Fibroblast of lung (primary cell): ENCODE data around the gene SEMA6B.

ENCODE experiments used
- EZH2 ChIP-seq: IDR thresholded peaks from 2 replicates; pipeline ENCODE4 v1.5.1; 2012; ENCODE audit warnings: low read length, control low read depth, mild to moderate bottlenecking; ENCODE audit errors: missing control alignments
- TF ChIP-seq, protein P1 (sequence below), 2 donors: IDR thresholded peaks in 1 of 2; conservative IDR thresholded peaks in 1 of 2; 1 replicate in 1 of 2; 2 replicates in 1 of 2; pipeline ENCODE4 v1.5.1; 2011 to 2012; ENCODE audit warnings: low read length in 2 of 2, control low read depth in 1 of 2, inconsistent platforms in 1 of 2, low read depth in 1 of 2, mild to moderate bottlenecking in 1 of 2

DNA sequence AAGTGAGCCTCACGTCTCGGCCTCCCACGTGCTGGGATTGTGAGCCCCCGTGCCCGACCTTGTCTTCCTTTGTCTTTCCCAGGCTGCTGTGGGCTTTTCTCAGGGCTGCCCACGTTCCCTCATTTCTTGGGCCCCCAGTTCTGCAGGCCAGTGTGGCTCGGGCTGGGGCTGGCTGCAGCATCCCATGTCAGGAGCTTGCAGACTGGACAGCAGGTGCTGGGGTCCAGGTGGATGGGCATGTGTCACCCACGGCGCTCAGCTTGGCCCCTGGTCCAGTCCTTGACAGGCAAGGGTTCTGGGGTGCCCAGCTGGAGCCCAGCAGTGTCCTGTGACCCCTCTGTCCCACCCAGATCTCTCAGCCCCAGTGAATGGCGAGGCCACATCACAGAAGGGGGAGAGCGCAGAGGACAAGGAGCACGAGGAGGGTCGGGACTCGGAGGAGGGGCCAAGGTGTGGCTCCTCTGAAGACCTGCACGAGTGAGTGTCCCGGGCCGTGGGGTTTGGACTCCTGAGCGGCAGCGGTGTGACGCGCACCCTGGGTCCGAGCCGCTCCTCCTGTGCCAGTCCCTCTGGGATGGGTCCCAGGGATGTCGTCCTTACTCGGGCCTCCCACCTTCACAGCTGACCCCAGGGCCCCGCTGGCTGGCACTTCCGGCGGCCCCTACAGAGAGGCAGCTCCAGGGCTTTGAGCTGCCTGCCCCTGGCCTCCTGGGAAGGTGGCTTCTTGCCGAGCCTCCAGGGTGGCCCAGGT is 58.5 kb downstream of the SEMA6B start:
- TF ChIP-seq, protein P1, sequence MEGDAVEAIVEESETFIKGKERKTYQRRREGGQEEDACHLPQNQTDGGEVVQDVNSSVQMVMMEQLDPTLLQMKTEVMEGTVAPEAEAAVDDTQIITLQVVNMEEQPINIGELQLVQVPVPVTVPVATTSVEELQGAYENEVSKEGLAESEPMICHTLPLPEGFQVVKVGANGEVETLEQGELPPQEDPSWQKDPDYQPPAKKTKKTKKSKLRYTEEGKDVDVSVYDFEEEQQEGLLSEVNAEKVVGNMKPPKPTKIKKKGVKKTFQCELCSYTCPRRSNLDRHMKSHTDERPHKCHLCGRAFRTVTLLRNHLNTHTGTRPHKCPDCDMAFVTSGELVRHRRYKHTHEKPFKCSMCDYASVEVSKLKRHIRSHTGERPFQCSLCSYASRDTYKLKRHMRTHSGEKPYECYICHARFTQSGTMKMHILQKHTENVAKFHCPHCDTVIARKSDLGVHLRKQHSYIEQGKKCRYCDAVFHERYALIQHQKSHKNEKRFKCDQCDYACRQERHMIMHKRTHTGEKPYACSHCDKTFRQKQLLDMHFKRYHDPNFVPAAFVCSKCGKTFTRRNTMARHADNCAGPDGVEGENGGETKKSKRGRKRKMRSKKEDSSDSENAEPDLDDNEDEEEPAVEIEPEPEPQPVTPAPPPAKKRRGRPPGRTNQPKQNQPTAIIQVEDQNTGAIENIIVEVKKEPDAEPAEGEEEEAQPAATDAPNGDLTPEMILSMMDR (conservative IDR thresholded peaks at IDR 0.05 in 1 of 2, IDR thresholded peaks at IDR 0.05 in 1 of 2; ENCODE audit: low read depth in 1 of 2, low read length in 2 of 2): no peak
- TF ChIP-seq EZH2: no peak
